Thyroid gland (tissue), 4 donors: ENCODE measurements around the gene GALNT15. TPM values are rescaled to one million over a fixed set of nuclear protein-coding genes. Genes with fewer than 3 reads are reported as not detected.

Source experiments
- DNase-seq, 2 donors: peaks; one replicate each; pipeline ENCODE4 v3.0.0-alpha.2; 2019
- H3K27ac ChIP-seq, 3 donors: fragments of 200-600 bp; sonication (generic); 1 replicate in 2 of 3; 2 replicates in 1 of 3; pipeline ENCODE4 v1.5.1; 2016 to 2019; ENCODE audit warnings: mild to moderate bottlenecking in 1 of 3, moderate library complexity in 1 of 3
- H3K27me3 ChIP-seq: fragments of 200-600 bp; sonication (generic); one replicate; pipeline ENCODE4 v1.5.1; 2019
- H3K36me3 ChIP-seq, 2 donors: fragments of 200-600 bp; sonication (generic); one replicate each; pipeline ENCODE4 v1.5.1; 2016 to 2019
- H3K4me1 ChIP-seq, 2 donors: fragments of 200-600 bp; sonication (generic); one replicate each; pipeline ENCODE4 v1.5.1; 2017 to 2019
- H3K4me3 ChIP-seq, 3 donors: fragments of 200-600 bp; sonication (generic); replicated peaks in 1 of 3; 1 replicate in 2 of 3; 2 replicates in 1 of 3; pipeline ENCODE4 v1.5.1; 2016; ENCODE audit warnings: mild to moderate bottlenecking in 1 of 3
- H3K9me3 ChIP-seq: fragments of 200-600 bp; sonication (generic); one replicate; pipeline ENCODE4 v1.5.1; 2017
- CTCF ChIP-seq, 6 experiments: fragments of 200-600 bp in 3 of 6; fragments of 450-650 bp in 3 of 6; sonication (generic) in 3 of 6; IDR thresholded peaks; one replicate each; pipeline ENCODE4 v1.5.1; 2016 to 2019; ENCODE audit warnings: antibody characterized with exemption in 6 of 6, mild to moderate bottlenecking in 2 of 6, inconsistent platforms in 1 of 6, moderate library complexity in 1 of 6
- POLR2A ChIP-seq, 2 donors: fragments of 450-650 bp; IDR thresholded peaks; one replicate each; pipeline ENCODE4 v1.6.1; 2017; ENCODE audit warnings: antibody characterized with exemption in 2 of 2, mild to moderate bottlenecking in 2 of 2, moderate library complexity in 1 of 2
- WGBS, 2 donors: methylation state at CpG; one replicate each; pipeline ENCODE4 v1.1.5; 2017; 5-methylcytosine and 5-hydroxymethylcytosine counted together
- intact Hi-C: fragments of 100-400 bp; cut with DNase I; formaldehyde crosslinking; loops from one replicate; pipeline ENCODE4 v1.15.1; 2023
- total RNA-seq, 4 donors: library from RNA; depleted of rRNA; stranded (reverse); fragments of >200 nt; gene quantifications; one replicate each; pipeline ENCODE4 v1.2.3, GENCODE V29; 2016

The GALNT15 gene
- total RNA-seq, result 100 to 1,000 TPM in 1 of 4 donors, 10 to 100 TPM in 3; 21.3 to 226 (median 49.4) TPM

- Histone ChIP-seq H3K27ac (peak within 1 kb of the TSS; percentile 46 to 68 (median 49)), H3K36me3 (no peaks in the 10 kb centered on the region), H3K4me1 (peaks cover 4 to 16% of the 10 kb centered on the region in 2 donors), H3K9me3 (no peaks in the 10 kb centered on the region), H3K4me3 (peak within 1 kb of the TSS in 1 of 3 donors; percentile 27), H3K27me3 (no peaks in the 10 kb centered on the region)
- WGBS, 2 donors, result 1 to 7% methylated on average over 8 of the region's 8 CpGs
- no peak for TF ChIP-seq CTCF (IDR thresholded peaks at IDR 0.05)
- peak in 1 of 2 donors; percentile 16 for TF ChIP-seq POLR2A (IDR thresholded peaks at IDR 0.05)
- DNase-seq, result peak; percentile 79 to 87
- intact Hi-C loops, result loop anchor here (10.0 kb wide), 1 partner anchor 360 kb away; no protein-coding TSS in a partner anchor
These were observed at the start of gene GALNT15 for GRCh38 chr3:16174389-16174788. GALNT15 (plus strand) TSS chr3:16174680; CDS start chr3:16175152, 472 bp downstream.

- Histone ChIP-seq H3K4me1 (peaks cover 8 to 15% of the 10 kb centered on the region in 2 donors), H3K9me3 (no peaks in the 10 kb centered on the region), H3K36me3 (no peaks in the 10 kb centered on the region), H3K4me3 (no peak overlapping the region), H3K27me3 (no peaks in the 10 kb centered on the region), H3K27ac (no peak overlapping the region)
- no peak for DNase-seq
- TF ChIP-seq CTCF (IDR thresholded peaks at IDR 0.05) (no peak), POLR2A (IDR thresholded peaks at IDR 0.05) (no peak)
- 96 to 98% methylated on average over 6 to 8 of the region's 8 CpGs for WGBS, 2 donors
- intact Hi-C loops, result no loop called here
These were observed 47.8 kb upstream of the GALNT15 start for GRCh38 chr3:16126634-16127033.

GRCh38 chr3:16127249-16127648, 47.2 kb upstream of the GALNT15 start:
- intact Hi-C loops, result no loop called here
- Histone ChIP-seq H3K36me3 (no peaks in the 10 kb centered on the region), H3K4me1 (peaks cover 8 to 17% of the 10 kb centered on the region in 2 donors), H3K27me3 (no peaks in the 10 kb centered on the region), H3K27ac (no peak overlapping the region), H3K9me3 (no peaks in the 10 kb centered on the region), H3K4me3 (no peak overlapping the region)
- DNase-seq, result no peak
- TF ChIP-seq CTCF (IDR thresholded peaks at IDR 0.05), result no peak
- TF ChIP-seq POLR2A (IDR thresholded peaks at IDR 0.05), result no peak
- WGBS, 2 donors, result 98% methylated on average over 8 of the region's 8 CpGs

GRCh38 chr3:16130066-16130465, 44.4 kb upstream of the GALNT15 start:
- H3K27me3 ChIP-seq, result no peaks in the 10 kb centered on the region
- no peak overlapping the region for H3K4me3 ChIP-seq
- H3K4me1 ChIP-seq, result peaks cover 11 to 30% of the 10 kb centered on the region in 2 donors
- no peaks in the 10 kb centered on the region for H3K9me3 ChIP-seq
- TF ChIP-seq POLR2A (IDR thresholded peaks at IDR 0.05) (no peak), CTCF (IDR thresholded peaks at IDR 0.05) (peak in 1 of 6 experiments; percentile 30)
- no peaks in the 10 kb centered on the region for H3K36me3 ChIP-seq
- intact Hi-C loops, result no loop called here
- peak; percentile 74 to 85 for DNase-seq
- H3K27ac ChIP-seq, result peak overlapping the region; percentile 44 to 65 (median 47)
- WGBS, 2 donors, result 17 to 22% methylated on average over 3 to 4 of the region's 4 CpGs

GRCh38 chr3:16132190-16132589, 42.3 kb upstream of the GALNT15 start:
- intact Hi-C loops, result no loop called here
- H3K4me1 ChIP-seq, result peaks cover 11 to 30% of the 10 kb centered on the region in 2 donors

More at GRCh38 chr3:16132190-16132589, 42.3 kb upstream of the GALNT15 start:
- TF ChIP-seq CTCF (IDR thresholded peaks at IDR 0.05) (no peak), POLR2A (IDR thresholded peaks at IDR 0.05) (no peak)
- no peaks in the 10 kb centered on the region for H3K27me3 ChIP-seq
- WGBS, 2 donors, result 81 to 87% methylated on average over 7 of the region's 7 CpGs
- no peaks in the 10 kb centered on the region for H3K36me3 ChIP-seq
- no peak overlapping the region for H3K27ac ChIP-seq
- H3K9me3 ChIP-seq, result no peaks in the 10 kb centered on the region
- no peak for DNase-seq
- no peak overlapping the region for H3K4me3 ChIP-seq
